AG09319 (cell line): Measurements from ENCODE around the gene ZIC1.

Experiments
- DNase-seq: peaks from one replicate; pipeline ENCODE4 v3.0.0-alpha.2; 2010; ENCODE audit warnings: low read depth; ENCODE audit errors: extremely low read depth
- TF ChIP-seq, protein P1 (sequence below): IDR thresholded peaks from 2 replicates; pipeline ENCODE4 v1.5.1; 2011; ENCODE audit warnings: low read depth, mild to moderate bottlenecking, inconsistent platforms, low read length, moderate library complexity

ZIC1 gene

DNA sequence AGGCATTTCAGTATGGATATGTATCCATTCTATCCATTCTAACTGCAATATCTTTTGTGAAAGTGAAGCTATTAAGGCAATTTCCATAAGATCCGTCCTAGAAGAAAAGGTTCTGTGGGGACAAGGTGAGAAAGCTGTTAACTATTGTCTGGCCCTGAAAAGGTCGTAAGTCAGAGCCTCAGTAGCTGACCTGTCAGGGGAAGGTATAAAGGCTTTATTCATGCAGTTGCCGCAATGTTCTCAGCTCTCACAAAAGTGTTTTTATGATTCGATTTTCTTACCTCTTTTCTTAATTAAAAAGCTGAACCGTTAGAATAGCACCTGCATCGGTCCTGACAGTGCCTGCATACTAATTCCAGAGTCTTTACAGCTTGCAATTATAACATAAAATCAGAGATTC, 27.6 kb upstream of the ZIC1 start:
- no peak for DNase-seq
- TF ChIP-seq, protein P1, sequence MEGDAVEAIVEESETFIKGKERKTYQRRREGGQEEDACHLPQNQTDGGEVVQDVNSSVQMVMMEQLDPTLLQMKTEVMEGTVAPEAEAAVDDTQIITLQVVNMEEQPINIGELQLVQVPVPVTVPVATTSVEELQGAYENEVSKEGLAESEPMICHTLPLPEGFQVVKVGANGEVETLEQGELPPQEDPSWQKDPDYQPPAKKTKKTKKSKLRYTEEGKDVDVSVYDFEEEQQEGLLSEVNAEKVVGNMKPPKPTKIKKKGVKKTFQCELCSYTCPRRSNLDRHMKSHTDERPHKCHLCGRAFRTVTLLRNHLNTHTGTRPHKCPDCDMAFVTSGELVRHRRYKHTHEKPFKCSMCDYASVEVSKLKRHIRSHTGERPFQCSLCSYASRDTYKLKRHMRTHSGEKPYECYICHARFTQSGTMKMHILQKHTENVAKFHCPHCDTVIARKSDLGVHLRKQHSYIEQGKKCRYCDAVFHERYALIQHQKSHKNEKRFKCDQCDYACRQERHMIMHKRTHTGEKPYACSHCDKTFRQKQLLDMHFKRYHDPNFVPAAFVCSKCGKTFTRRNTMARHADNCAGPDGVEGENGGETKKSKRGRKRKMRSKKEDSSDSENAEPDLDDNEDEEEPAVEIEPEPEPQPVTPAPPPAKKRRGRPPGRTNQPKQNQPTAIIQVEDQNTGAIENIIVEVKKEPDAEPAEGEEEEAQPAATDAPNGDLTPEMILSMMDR = no peak

- DNase-seq = no peak
- TF ChIP-seq, protein P1 = peak; percentile 5; the same call in 1 of the 2 replicates
Measured at GRCh38 chr3:147383617-147384016, 25.5 kb upstream of the ZIC1 start.

- no peak for DNase-seq
Measured at GRCh38 chr3:147384210-147385058, 24.7 kb upstream of the ZIC1 start.

GRCh38 chr3:147385059-147386012, 23.8 kb upstream of the ZIC1 start:
- DNase-seq = no peak
- TF ChIP-seq, protein P1 = no peak

More at GRCh38 chr3:147384210-147385058, 24.7 kb upstream of the ZIC1 start:
- TF ChIP-seq, protein P1 = no peak; the same call in 1 of the 2 replicates

DNA sequence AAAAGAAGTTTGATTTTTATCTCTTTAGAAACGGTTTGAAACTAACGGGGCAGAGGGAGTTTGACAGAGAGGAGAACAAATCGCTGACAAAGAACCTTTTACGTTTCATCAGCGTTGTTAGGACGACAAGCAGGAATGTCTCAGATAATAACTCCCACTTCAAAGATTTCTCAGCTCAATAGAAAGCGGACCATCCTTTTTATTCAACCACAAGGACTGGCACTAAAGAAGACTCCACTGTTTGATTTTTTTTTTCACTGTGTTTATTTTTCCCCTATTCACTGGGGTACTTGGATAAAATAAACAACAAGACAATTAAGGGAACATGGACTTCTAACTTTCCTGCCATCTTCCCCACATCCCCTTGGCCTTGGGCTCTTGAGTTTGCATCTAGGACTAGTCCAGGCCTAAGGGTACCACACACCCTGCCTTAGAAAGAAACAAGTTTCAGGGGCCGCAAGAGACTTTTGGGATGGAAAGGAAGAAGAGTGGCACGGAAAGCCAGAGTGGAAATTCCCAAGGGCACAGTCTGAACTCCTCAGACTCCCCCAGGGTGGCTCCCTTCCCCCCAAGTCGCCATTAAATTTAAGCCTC, 21.8 kb upstream of the ZIC1 start:
- TF ChIP-seq, protein P1 = no peak
- DNase-seq = no peak

GRCh38 chr3:147387885-147388699, 21.1 kb upstream of the ZIC1 start:
- DNase-seq = no peak
- TF ChIP-seq, protein P1 = no peak
